T-cell (primary cell): ENCODE measurements around the gene UQCRH. TPM values are rescaled to one million over a fixed set of nuclear protein-coding genes. Genes with fewer than 3 reads are reported as not detected.

Experiments used
- ATAC-seq, 4 experiments: fragments of 200-7000 bp in 3 of 4; fragments of 150-1000 bp in 1 of 4; cut with Tn5 transposase; replicated peaks in 1 of 4; 1 replicate in 3 of 4; 2 replicates in 1 of 4; pipeline ENCODE4 v1.10.0; 2021; ENCODE audit warnings: moderate library complexity in 3 of 4, mild to moderate bottlenecking in 2 of 4, moderate number of reproducible peaks in 1 of 4
- CTCF ChIA-PET, 2 donors: fragments of 300-600 bp; sonication (Branson Sonifier 250); formaldehyde crosslinking; loops; one replicate each; lab custom pipeline; 2022; ENCODE audit warnings: antibody characterized with exemption in 2 of 2; lab: Charles Lee
- POLR2A ChIA-PET, 2 donors: fragments of 300-600 bp; sonication (Branson Sonifier 250); formaldehyde crosslinking; loops; one replicate each; lab custom pipeline; 2022; ENCODE audit warnings: antibody characterized with exemption in 2 of 2; lab: Charles Lee
- DNase-seq, 35 experiments: peaks; one replicate each; pipeline versions ENCODE4 v3.0.0 to v3.0.0-alpha.2; 2013 to 2023
- H3K27ac ChIP-seq: one replicate; pipeline ENCODE4 v1.5.1; 2013; ENCODE audit warnings: low read length
- H3K27me3 ChIP-seq, 2 experiments: replicated peaks in 1 of 2; 1 replicate in 1 of 2; 2 replicates in 1 of 2; pipeline versions ENCODE4 v1.6.1 to v1.7.0; 2013; ENCODE audit warnings: low read length in 1 of 2, mixed read lengths in 1 of 2; ENCODE audit not compliant: control insufficient read depth in 2 of 2, insufficient read depth in 2 of 2; ENCODE audit errors: extremely low read depth in 1 of 2
- H3K36me3 ChIP-seq, 2 donors: 1 replicate in 1 of 2; 2 replicates in 1 of 2; pipeline versions ENCODE4 v1.6.1 to v1.7.0; 2013; ENCODE audit warnings: low read length in 1 of 2; ENCODE audit not compliant: control insufficient read depth in 2 of 2, insufficient read depth in 1 of 2; ENCODE audit errors: extremely low read depth in 1 of 2
- H3K4me1 ChIP-seq, 2 experiments: 1 replicate in 1 of 2; 2 replicates in 1 of 2; pipeline versions ENCODE4 v1.6.1 to v1.7.0; 2013; ENCODE audit warnings: low read length in 2 of 2, mixed read lengths in 1 of 2; ENCODE audit not compliant: insufficient read depth in 2 of 2, control insufficient read depth in 1 of 2; ENCODE audit errors: extremely low read depth in 1 of 2
- H3K4me3 ChIP-seq, 2 donors: 1 replicate in 1 of 2; 2 replicates in 1 of 2; pipeline versions ENCODE4 v1.5.1 to v1.7.0; 2013; ENCODE audit warnings: mild to moderate bottlenecking in 2 of 2, low read length in 1 of 2, moderate library complexity in 1 of 2; ENCODE audit not compliant: control insufficient read depth in 1 of 2; ENCODE audit errors: extremely low read depth in 1 of 2
- H3K9me3 ChIP-seq: 2 replicates; pipeline ENCODE4 v1.7.0; 2013
- H3K27ac Mint-ChIP-seq, 2 donors: one replicate each; pipeline ENCODE4 v1.8.0; 2020 to 2021; ENCODE audit warnings: mild to moderate bottlenecking in 2 of 2, mixed read lengths in 2 of 2
- H3K27me3 Mint-ChIP-seq, 2 donors: one replicate each; pipeline ENCODE4 v1.8.0; 2021 to 2022; ENCODE audit warnings: mixed read lengths in 2 of 2
- H3K36me3 Mint-ChIP-seq: one replicate; pipeline ENCODE4 v1.8.0; 2021; ENCODE audit warnings: mixed read lengths
- H3K4me1 Mint-ChIP-seq, 3 donors: one replicate each; pipeline ENCODE4 v1.8.0; 2020 to 2022; ENCODE audit warnings: mixed read lengths in 3 of 3, mild to moderate bottlenecking in 1 of 3
- H3K4me3 Mint-ChIP-seq, 3 donors: one replicate each; pipeline ENCODE4 v1.8.0; 2020 to 2022; ENCODE audit warnings: mild to moderate bottlenecking in 3 of 3, mixed read lengths in 3 of 3, moderate library complexity in 3 of 3
- H3K9me3 Mint-ChIP-seq, 3 donors: one replicate each; pipeline ENCODE4 v1.8.0; 2020 to 2022; ENCODE audit warnings: mixed read lengths in 3 of 3
- whole genome bisulfite sequencing: methylation state at CpG from one replicate; pipeline ENCODE4 v1.1.5; 2013; ENCODE audit warnings: missing lambda C conversion rate; ENCODE audit not compliant: insufficient coverage; 5-methylcytosine and 5-hydroxymethylcytosine counted together
- total RNA-seq, 35 experiments: library from RNA in 6 of 35; stranded (reverse) in 6 of 35; fragments of 120-200 nt in 1 of 35; gene quantifications; one replicate each; pipeline versions ENCODE4 v1.2.1 to v1.2.4 and lab custom pipeline; 2013 to 2026

The UQCRH gene
- total RNA-seq, 5 donors from 2014 or later (not counting 1 experiment from before 2014, with no cell fraction given), result 96.3 to 141 (median 127) TPM

DNA sequence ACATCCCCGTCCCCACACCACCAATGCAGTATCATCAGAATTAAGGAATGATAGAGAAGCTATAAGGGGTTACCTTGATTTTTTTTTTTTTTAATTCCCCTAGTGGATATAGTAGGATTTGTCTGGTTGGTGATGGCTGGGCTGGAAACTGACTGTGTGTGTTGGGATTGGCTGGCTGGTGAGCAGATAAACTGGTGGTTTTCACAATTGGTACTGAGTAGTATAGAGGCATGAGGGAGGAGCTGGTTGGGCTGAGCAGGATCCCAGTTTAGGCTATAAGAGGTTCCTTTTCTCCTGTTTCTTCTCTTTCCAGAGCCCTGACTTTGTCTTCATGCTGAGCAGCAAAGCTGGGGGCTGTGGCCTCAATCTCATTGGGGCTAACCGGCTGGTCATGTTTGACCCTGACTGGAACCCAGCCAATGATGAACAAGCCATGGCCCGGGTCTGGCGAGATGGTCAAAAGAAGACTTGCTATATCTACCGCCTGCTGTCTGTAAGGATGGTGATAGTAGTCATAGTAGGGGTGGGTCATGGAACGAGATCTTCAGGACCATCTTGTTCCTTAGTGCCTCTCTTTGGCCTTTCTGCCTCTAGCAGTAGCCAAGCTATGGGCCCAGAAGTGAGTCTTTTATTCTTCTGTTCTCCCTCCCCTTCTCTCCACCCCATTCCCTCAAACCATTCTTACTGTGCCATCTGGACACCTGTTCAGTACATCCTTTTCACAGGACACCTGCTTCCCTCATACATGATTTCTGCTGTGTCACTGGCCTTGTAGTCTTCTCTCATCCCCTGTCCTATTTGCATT is 29.1 kb upstream of the UQCRH start:
- 100% methylated on average over 3 of the region's 6 CpGs for WGBS
- Histone ChIP-seq H3K27me3 (no peaks in the 10 kb centered on the region), H3K36me3 (peaks cover 2 to 6% of the 10 kb centered on the region in 2 donors), H3K4me1 (no peaks in the 10 kb centered on the region), H3K27ac (no peak overlapping the region), H3K4me3 (no peak overlapping the region), H3K9me3 (no peaks in the 10 kb centered on the region)
- ChIA-PET CTCF (no interaction called here), POLR2A (interaction anchor here in 1 of 2 donors (0.6 kb wide), 1 partner anchor 27 kb away, joined by 3 read pairs; no protein-coding TSS in a partner anchor)
- Mint-ChIP-seq H3K27ac (no peak overlapping the region), H3K9me3 (no peaks in the 10 kb centered on the region), H3K36me3 (peaks cover 3% of the 10 kb centered on the region), H3K27me3 (no peaks in the 10 kb centered on the region), H3K4me1 (no peaks in the 10 kb centered on the region), H3K4me3 (no peak overlapping the region)
- ATAC-seq (no peak), DNase-seq (no peak)

GRCh38 chr1:46275030-46275337 is 28.5 kb upstream of the UQCRH start:
- H3K36me3 Mint-ChIP-seq, result peaks cover 3% of the 10 kb centered on the region
- DNase-seq, result no peak
- CTCF ChIA-PET, result no interaction called here

GRCh38 chr1:46277658-46278373 is 25.7 kb upstream of the UQCRH start:
- CTCF ChIA-PET, result no interaction called here
- Histone ChIP-seq H3K4me1 (no peaks in the 10 kb centered on the region), H3K27me3 (no peaks in the 10 kb centered on the region), H3K9me3 (no peaks in the 10 kb centered on the region), H3K27ac (no peak overlapping the region), H3K4me3 (no peak overlapping the region), H3K36me3 (peaks cover 8 to 29% of the 10 kb centered on the region in 2 donors)
- Mint-ChIP-seq H3K9me3 (no peaks in the 10 kb centered on the region), H3K4me1 (no peaks in the 10 kb centered on the region), H3K36me3 (peaks cover 17% of the 10 kb centered on the region), H3K4me3 (no peak overlapping the region), H3K27ac (no peak overlapping the region), H3K27me3 (no peaks in the 10 kb centered on the region)
- DNase-seq, result no peak
- 94% methylated on average over 6 of the region's 14 CpGs for WGBS
- POLR2A ChIA-PET, result interaction anchor here in 1 of 2 donors (0.6 kb wide), 1 partner anchor 19 kb away, joined by 3 read pairs; no protein-coding TSS in a partner anchor
- no peak for ATAC-seq

More at GRCh38 chr1:46275030-46275337, 28.5 kb upstream of the UQCRH start:
- Histone ChIP-seq H3K36me3 (peaks cover 3 to 11% of the 10 kb centered on the region in 2 donors), H3K27ac (no peak overlapping the region), H3K9me3 (no peaks in the 10 kb centered on the region), H3K4me1 (no peaks in the 10 kb centered on the region), H3K4me3 (no peak overlapping the region), H3K27me3 (no peaks in the 10 kb centered on the region)
- H3K4me3 Mint-ChIP-seq, result no peak overlapping the region
- no peak overlapping the region for H3K27ac Mint-ChIP-seq
- H3K27me3 Mint-ChIP-seq, result no peaks in the 10 kb centered on the region
- WGBS, result 94% methylated on average over 6 of the region's 6 CpGs
- no peaks in the 10 kb centered on the region for H3K9me3 Mint-ChIP-seq
- POLR2A ChIA-PET, result no interaction called here
- no peaks in the 10 kb centered on the region for H3K4me1 Mint-ChIP-seq
- no peak for ATAC-seq

DNA sequence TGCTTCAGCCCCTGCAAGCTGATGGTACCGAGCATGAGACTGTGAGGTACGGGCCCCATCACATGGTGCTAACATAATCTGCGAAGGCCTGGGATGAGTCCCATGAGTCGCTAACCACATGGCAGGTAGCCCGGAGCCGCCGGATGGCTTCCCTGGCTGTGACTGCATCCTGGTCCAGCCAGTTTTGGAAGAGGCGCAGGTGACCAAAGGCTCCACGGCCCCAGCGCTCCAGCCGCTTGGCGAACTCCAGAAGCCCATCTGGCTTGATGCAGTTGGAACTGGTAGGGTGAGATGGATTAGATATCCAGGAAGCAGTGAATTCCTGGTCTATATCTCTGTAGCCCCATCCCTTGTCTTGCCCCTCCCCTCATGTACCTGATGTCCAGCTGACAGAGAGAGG is 24.7 kb upstream of the UQCRH start:
- Histone ChIP-seq H3K36me3 (peaks cover 8 to 29% of the 10 kb centered on the region in 2 donors), H3K9me3 (no peaks in the 10 kb centered on the region), H3K27me3 (no peaks in the 10 kb centered on the region), H3K4me3 (no peak overlapping the region), H3K27ac (no peak overlapping the region), H3K4me1 (no peaks in the 10 kb centered on the region)
- ChIA-PET POLR2A (no interaction called here), CTCF (no interaction called here)
- Mint-ChIP-seq H3K36me3 (peaks cover 24% of the 10 kb centered on the region), H3K9me3 (no peaks in the 10 kb centered on the region), H3K4me3 (no peak overlapping the region), H3K27ac (no peak overlapping the region), H3K4me1 (no peaks in the 10 kb centered on the region), H3K27me3 (no peaks in the 10 kb centered on the region)
- DNase-seq, result no peak
- 91% methylated on average over 9 of the region's 12 CpGs for WGBS
- ATAC-seq, result no peak

DNA sequence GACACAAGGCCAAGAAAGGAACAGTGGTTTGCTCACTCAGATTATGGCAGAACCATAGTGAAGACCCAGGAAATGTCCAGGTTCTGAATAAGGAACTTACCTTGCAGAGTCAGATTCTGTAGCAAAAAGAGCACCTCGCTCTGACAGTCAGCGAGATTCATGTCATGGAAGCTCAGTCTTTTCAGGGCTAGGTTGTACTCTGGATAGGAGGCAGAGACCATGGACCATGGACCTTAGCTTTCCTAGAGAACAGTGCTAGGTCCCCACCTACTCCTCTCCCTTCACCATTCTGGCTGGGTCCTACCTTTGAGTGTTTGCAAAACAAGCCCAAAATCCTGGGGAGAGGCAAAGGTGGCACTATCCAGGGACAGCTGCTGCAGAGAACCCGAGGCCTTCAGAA is 23.4 kb upstream of the UQCRH start:
- H3K4me3 ChIP-seq, result no peak overlapping the region
- H3K27ac ChIP-seq, result no peak overlapping the region
- CTCF ChIA-PET, result interaction anchor here in 1 of 2 donors (0.6 kb wide), 1 partner anchor 15 kb away, joined by 4 read pairs; no protein-coding TSS in a partner anchor
- 100% methylated on average over 2 of the region's 3 CpGs for WGBS
- peaks cover 32% of the 10 kb centered on the region for H3K36me3 Mint-ChIP-seq
- H3K27me3 ChIP-seq, result no peaks in the 10 kb centered on the region
- H3K9me3 Mint-ChIP-seq, result no peaks in the 10 kb centered on the region
- no peak overlapping the region for H3K27ac Mint-ChIP-seq
- H3K4me1 Mint-ChIP-seq, result no peaks in the 10 kb centered on the region
- POLR2A ChIA-PET, result no interaction called here
- H3K4me1 ChIP-seq, result no peaks in the 10 kb centered on the region
- ATAC-seq, result no peak
- H3K9me3 ChIP-seq, result no peaks in the 10 kb centered on the region
- H3K4me3 Mint-ChIP-seq, result no peak overlapping the region
- H3K27me3 Mint-ChIP-seq, result no peaks in the 10 kb centered on the region
- no peak for DNase-seq
- peaks cover 8 to 35% of the 10 kb centered on the region in 2 donors for H3K36me3 ChIP-seq

GRCh38 chr1:46281021-46281420 is 22.5 kb upstream of the UQCRH start:
- Histone ChIP-seq H3K27me3 (no peaks in the 10 kb centered on the region), H3K4me1 (peaks cover 0 to 8% of the 10 kb centered on the region in 2 experiments), H3K9me3 (no peaks in the 10 kb centered on the region), H3K36me3 (peaks cover 8 to 39% of the 10 kb centered on the region in 2 donors), H3K4me3 (no peak overlapping the region), H3K27ac (no peak overlapping the region)
- CTCF ChIA-PET, result no interaction called here
- H3K36me3 Mint-ChIP-seq, result peaks cover 33% of the 10 kb centered on the region
- H3K27ac Mint-ChIP-seq, result no peak overlapping the region
- POLR2A ChIA-PET, result no interaction called here
- no peak overlapping the region for H3K4me3 Mint-ChIP-seq
- H3K9me3 Mint-ChIP-seq, result no peaks in the 10 kb centered on the region
- ATAC-seq (no peak), DNase-seq (no peak)
- 98% methylated on average over 11 of the region's 14 CpGs for WGBS
- H3K4me1 Mint-ChIP-seq, result peaks cover 0 to 6% (median under 1%) of the 10 kb centered on the region in 3 donors
- no peaks in the 10 kb centered on the region for H3K27me3 Mint-ChIP-seq
